HG02798 (cell line): ENCODE data around the gene EPS8L2.

ENCODE experiments used
- ATAC-seq: cut with Tn5 transposase; IDR thresholded peaks from one replicate; pipeline ENCODE4 v1.9.1; 2021; ENCODE audit warnings: mild to moderate bottlenecking; ENCODE audit not compliant: unreplicated experiment, poor library complexity

EPS8L2 gene

DNA sequence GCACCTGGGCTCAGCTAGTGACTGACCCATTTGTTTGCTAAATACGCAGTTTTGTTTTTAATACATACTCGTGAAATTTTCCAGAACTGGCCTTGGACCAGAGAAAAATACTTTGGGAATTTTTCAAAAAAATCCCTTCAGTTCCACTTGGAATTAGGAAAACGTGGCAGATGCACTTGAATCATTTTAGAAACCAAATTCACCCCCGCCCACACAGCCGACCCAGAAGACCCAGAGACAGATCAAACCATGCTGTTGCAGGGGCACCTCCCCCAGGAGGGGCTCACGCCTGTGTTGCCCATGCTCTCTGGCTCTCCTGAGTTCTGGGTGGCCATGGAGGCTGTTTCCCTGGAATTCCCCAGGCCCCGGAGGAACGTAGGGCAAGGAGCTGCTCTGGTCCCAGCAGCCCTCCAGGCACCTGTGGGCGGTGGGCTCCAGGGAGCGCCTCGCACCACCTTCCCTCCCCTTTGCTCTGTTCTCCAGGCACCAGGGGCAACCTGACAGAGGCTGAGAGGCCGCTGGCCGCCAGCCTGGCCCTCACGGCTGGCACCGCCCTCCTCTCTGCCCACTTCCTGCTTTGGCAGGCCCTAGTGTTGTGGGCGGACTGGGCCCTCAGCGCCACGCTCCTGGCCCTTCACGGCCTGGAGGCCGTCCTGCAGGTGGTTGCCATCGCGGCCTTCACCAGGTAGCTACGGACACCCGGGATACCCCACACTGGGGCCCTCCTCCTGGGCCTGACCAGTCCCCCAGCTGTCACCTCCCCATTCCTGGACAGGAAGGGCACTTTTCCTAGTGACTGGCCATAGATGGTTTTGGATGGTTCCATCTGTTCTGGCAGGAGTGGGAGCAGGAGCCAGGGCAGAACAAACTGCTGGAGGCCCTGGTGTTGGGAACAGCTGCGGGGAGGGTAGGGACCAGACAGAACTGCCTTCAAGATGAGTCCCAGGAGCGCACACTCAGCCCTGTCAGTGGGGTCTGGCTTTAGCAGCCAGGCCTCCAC lies 3.3 kb upstream of the EPS8L2 start:
- ATAC-seq: no peak

DNA sequence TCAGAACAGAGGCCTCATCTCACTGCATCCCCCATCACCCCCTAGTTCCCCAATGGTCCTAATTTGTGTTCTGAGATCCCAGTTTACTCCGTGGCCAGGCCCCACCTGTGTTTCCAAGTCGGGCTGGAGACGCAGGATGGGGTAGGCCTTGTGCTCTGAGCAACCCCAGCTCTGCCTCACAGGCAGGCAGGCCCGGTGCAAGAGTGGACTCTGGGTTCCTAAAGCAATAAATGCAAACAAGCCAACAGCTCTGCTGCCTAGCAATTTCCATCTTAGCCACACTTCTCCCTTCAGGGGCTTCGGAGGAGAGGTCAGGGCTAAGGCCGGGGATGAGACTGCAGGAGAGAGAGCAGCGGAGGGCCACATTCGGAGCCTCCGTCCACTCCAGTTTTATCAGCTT lies 2.5 kb upstream of the EPS8L2 start:
- ATAC-seq: no peak

DNA sequence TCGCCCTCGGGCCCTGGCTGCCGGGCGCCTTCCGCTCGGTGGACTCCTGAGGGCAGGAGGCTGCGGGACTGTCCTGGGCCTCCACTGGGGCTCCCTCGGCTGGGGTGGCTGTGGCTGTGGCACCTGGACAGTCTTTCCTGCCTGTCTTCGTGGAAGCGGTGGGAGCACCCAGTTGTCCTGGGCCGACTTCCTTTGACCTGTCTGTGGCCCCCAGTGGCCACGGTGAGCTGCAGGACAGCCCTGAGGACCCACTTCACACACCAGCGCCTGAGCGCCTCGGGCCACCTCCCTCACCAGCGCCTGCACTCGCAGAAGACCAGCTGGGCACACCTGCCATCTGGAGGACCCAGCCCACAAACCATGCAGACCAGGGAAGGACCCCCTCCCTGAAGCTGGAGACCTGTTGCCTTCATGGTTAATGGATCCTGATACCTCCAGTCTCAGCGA lies 1.8 kb upstream of the EPS8L2 start:
- no peak for ATAC-seq

DNA sequence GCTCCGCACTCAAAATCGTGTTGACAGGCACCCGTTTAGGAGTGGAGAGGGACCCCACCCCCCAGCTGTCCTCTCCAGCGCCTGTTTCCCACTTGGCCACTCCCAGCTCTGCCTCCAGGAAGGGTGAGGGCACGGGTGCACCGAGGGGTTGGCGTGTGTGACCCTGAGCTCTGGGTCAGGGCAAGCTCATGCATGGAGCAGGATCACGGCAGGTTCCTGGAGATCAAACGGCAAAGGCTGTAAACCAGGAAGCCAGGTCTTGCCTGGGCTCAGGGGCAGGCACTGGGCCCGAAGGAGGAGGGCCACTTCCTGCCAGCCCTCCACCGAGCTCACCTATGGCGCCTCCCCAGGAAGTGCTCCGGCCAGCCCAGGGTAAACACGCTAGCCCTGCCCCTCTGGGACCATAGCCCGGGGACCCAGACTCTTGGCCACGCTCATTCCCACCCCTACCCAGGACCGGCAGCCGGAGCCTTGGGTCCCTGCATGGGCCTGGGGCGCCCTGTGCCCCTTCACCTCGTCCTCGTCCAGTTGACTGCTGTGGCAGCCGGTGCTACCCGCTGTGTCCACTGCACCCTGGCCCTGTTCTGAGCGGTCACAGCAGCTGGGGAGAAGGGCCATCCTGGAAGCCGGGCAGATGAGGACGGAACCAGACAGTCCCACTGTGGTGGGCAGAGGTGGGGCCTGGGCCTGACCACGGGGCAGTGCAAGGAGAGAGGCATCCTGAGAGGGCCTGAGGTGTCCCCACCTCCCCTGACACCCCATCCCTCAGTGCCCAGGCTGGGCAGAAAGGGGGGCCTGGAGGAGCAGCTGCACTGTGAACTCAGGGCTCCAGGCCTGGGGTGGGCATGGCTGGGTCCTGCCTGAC lies 1.0 kb upstream of the EPS8L2 start:
- no peak for ATAC-seq

DNA sequence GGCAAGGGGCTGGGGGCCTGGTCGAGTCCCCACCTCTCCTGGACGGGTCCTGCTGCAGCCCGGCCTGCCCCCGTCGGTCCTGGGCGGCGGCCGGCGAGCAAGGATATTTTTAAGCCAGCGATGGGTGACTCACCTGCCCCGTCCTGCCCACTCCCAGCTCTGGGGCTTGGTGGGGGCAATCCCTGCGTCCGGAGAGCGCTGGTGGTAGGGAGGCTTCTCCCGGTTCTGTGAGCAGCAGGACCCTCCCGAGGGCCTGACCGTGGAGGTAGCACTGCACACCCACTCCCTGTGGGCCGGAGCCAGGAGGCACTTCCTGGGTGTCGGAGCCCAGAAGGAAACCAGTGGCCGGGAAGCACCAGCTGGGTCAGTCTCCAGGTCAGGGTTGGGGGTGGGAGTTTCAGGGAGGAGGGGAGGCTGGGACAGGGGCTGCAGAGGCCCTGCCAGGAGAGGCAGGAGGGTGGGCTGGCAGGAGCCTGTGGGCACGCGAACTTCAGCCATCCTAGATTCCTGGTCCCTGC lies 467 bp downstream of the EPS8L2 start:
- no peak for ATAC-seq

DNA sequence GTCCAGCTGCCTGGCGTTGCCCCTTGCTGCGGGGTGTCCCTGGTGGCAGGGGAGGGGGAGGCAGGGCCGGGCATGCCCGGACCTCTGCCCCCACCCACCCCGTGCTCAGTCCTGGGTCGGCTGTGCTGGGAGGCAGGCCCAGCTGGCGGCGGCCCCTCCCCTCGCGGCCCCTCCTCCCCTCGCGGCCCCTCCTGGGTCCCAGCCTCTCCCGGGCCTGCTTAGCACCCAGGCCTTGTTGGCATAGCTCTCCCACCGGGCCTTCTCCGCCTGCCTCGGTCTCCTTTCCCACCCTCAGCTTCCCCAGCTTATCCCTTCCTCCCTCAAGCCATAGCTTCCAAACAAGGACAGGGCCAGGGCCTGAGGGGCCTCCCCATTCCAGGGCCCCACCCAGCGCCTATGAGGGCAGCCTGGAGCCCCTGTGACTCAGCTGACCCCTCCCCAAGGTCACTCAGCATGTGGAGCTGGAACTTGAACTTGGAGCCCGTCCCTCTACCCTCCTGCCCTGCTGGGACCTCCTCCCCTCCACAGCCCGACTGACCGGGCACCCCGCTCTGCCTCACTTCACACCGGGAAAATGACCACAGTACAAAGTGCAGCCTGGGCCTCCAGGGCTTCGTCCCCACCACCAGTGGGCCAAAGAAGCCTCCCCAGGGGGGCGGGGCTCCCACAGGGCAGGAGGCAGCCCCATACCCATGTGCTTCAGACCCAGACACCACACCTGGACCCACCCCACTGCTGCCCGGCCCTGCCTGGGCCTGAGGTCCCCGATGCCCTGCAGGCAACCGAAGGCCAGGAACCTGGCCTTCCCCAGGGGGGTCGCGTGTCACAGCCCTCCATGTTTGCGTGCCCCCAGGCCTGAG lies 1.2 kb downstream of the EPS8L2 start:
- no peak for ATAC-seq

DNA sequence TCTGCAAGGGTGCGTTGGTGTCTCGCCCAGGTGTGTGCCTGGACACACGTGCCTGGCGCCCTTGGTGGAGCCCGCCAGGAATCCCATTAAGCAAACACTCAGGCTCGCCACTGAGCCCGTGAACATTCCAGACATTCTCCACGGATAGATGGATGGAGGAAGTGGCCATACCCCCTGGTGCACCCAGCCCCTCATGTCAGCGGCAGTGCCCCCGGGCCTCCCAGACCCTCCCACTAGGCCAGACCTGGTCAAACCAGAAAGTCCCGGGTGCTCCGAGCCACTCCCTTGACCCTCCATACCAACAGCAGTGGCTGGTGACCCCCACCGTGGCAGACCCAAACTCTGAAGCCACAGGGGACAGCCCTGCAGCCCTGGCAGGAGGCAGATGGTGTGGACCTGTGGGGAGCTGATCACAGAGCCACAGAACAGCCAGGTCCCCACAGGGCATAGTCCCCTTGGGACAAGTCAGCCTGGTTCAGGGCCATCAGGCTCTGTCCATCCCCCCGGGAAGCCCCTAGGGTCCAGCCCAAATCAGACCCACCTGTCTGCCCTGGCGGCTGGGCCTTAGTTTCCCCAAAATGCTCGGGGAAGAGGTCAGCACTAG lies 1.9 kb downstream of the EPS8L2 start:
- ATAC-seq: no peak

DNA sequence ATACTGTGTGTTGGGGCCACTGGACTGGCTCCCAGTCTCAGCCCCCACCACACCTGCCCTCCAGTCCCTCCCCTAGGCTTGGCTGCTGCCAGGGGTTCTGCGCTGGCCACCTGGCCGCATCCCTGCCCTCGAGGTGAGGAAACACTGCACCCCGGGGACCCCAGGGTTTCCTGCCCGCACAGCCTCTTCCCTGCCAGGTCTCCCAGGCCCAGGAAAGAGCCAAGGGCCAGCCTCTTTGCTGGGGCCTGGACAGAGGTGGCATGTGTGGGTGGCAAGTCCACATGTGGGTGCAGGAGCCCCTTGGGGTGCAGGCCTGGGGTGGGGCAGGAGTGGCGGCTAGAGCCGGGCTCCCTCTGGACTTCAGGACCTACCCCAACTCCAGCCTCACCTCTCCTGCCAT lies 2.5 kb downstream of the EPS8L2 start:
- ATAC-seq: no peak

DNA sequence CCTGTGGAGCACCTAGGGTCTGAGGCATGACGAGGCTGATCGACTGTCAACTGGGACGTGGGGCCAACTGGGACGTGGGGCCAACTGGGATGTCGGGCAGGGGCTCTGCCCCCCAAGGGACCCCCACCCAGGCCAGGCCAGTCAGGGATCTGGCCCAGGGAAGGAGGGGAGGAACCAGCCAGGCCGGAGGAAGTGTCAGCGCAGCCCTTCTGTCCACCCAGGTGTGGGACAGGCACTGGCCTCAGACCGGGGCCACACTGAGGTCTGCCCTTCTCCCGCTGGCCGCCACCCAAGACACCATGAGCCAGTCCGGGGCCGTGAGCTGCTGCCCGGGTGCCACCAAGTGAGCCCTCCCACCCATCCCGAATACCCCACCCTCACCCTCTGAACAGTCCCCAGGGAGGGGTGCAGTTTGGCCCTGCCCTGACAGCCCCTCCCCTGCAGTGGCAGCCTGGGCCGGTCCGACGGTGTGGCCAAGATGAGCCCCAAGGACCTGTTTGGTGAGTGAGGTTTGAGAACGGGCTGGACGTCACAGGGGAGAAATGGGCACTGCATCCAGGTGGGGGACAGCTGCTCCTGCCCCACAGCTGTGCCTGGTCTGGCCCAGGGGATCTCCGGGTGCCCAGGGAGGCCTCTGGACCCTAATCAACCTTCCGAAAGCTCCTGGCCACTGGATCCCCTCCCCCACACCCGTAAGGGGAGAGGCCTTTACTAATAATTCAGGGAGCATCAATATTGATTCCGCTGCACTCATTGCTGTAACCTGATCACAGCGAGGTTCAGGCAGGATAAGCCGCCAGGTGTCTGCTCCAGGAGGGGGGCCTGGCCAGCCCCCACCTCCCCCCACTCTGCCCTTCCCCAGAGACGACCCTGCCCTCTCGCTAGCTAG lies 3.3 kb downstream of the EPS8L2 start:
- ATAC-seq: no peak

DNA sequence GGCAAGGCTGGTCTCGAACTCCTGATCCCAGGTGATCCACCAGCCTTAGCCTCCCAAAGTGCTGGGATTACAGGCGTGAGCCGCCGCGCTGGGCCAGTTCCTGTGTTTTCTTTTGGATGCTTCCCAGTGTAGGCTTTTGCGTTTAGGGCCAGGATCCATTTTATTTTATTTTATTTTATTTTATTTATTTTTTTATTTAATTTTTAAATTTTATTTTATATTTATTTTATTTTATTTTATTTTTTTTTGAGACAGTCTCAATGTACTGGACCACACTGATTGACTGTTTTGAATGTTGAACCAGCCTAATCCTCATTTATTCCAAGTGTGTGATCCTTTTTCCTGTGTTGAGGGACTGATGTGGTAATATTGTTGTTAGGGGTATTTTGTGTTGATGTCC lies 8.4 kb downstream of the EPS8L2 start:
- ATAC-seq: no peak

DNA sequence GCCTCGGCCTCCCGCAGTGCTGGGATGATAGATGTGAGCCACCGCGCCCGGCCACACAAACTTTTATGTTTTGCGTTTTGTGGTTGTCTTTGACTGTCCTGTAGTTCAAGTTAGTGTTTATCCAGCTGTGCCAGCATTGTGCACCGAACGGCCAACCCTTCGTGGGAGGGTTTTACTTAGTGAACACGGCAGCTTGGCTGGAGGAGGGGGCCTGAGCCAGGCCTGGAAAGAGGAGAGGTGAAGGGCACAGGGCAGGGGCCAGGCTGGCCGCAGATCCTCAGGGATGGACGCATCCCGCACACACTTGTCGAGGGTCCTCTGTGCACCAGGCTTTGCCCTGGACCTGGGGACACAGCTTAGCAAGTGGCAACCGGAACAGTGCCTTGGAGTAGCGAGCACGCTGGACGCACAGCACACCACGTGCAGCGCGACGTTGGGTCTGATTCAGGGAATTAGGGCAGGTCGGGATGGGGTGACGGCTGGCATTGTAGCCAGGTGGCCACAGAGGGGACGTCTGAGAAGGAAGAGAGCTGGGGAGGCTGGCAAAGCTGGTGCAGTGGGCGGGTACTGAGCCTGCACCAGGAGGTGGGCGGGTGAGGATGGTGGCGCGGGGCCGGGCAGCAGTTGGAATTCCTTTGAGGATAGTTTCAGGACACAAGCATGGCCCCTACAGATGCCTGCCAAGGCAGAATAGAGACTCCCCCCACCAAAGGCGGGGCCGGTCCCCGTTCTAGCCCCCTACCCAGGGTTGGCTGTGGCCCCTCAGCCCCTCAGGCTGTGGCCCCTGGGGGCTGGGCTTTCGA lies 13.4 kb downstream of the EPS8L2 start:
- no peak for ATAC-seq

DNA sequence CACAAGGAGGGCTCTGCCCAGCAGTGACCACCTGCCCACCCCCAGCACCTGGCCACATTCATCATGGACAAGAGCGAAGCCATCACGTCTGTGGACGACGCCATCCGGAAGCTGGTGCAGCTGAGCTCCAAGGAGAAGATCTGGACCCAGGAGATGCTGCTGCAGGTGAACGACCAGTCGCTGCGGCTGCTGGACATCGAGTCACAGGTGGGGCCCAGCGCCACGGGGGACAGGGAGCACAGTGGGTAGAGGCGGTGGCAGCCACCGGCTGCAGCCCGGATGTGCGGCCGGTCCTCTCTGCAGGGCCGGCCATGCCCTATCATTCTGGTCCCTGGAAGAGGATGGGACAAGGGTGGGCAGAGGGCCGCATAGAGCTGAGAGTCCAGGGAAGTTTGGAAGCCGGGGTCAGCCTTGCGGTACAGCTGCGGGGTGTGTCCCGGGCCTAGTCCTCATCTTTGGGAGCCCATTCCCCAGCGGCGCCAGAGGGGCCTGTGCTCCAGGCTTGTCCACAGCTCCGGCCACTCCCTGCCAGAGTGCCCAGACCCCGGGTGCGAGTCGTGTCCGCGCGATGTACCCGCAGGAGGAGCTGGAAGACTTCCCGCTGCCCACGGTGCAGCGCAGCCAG lies 14.1 kb downstream of the EPS8L2 start:
- ATAC-seq: no peak

DNA sequence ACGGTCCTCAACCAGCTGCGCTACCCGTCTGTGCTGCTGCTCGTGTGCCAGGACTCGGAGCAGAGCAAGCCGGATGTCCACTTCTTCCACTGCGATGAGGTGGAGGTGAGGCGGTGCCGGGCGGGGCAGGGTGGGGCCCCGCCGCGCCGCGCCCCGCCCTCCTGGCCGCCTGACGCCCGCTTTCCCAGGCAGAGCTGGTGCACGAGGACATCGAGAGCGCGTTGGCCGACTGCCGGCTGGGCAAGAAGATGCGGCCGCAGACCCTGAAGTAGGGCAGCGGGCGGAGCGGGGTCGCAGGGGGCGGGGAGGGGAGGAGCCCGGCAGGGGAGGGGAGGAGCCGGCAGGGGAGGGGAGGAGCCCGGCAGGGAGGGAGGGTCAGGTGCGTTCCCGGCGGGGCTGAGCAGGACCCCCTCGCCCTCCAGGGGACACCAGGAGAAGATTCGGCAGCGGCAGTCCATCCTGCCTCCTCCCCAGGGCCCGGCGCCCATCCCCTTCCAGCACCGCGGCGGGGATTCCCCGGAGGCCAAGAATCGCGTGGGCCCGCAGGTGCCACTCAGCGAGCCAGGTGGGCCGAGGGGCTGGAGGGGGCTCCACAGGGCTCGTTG lies 14.7 kb downstream of the EPS8L2 start:
- no peak for ATAC-seq

DNA sequence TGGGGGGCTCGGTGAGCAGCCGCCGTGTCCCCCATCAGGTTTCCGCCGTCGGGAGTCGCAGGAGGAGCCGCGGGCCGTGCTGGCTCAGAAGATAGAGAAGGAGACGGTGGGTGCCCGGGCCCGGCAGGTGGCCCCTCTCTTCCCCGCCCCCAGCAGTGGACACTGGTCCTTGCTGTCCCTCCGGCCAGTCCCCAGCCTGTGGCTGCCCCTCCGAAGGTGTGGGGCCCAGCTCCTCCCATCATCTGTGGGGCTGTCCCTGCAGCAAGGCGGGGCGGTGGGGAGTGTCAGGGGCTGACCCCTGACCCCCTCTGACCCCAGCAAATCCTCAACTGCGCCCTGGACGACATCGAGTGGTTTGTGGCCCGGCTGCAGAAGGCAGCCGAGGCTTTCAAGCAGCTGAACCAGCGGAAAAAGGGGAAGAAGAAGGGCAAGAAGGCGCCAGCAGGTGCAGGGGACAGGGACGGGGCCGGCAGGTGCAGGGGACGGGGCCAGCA lies 15.3 kb downstream of the EPS8L2 start:
- no peak for ATAC-seq

DNA sequence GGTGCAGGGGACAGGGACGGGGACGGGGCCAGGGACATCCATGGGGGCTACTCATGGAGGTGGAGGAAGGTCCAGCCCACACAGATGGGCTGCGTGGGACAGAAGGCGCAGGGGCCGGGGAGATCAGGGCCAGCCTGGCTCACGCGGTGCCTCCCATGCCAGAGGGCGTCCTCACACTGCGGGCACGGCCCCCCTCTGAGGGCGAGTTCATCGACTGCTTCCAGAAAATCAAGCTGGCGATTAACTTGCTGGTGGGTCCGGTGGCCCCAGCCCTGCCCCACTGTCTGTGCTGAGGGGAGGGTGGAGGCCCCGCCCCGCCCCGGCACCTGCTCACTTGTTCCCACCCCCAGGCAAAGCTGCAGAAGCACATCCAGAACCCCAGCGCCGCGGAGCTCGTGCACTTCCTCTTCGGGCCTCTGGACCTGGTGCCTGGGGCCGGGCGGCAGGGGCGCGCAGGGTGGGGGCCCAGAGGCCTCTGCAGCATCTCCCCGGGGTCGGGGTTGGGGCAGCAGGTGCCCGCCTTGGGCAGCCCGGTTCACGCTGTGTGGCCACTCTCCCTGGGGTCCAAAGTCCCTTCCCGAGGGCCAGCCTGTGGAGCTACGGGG lies 15.8 kb downstream of the EPS8L2 start:
- no peak for ATAC-seq

DNA sequence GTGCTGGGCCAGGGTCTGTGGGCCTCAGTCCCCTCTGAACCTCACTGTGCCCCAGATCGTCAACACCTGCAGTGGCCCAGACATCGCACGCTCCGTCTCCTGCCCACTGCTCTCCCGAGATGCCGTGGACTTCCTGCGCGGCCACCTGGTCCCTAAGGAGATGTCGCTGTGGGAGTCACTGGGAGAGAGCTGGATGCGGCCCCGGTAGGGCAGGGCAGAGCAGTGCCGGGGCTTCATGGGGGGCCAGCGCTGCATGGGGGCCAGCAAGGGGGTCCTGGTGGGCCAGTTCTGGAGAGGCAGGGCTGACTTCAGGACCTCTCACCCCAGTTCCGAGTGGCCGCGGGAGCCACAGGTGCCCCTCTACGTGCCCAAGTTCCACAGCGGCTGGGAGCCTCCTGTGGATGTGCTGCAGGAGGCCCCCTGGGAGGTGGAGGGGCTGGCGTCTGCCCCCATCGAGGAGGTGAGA lies 16.3 kb downstream of the EPS8L2 start:
- ATAC-seq: no peak
